ENCODE data around the gene PEX11B. TPM values are rescaled to one million over a fixed set of nuclear protein-coding genes. Genes with fewer than 3 reads are reported as not detected.
A peak's percentile ranks its signal among the peaks of the same experiment; 100 is the strongest.

The PEX11B gene
- polyA plus RNA-seq, 1 donor, result 33.6 TPM

- DNase-seq, result no peak
Observed at GRCh38 chr1:145877923-145878486, 40.5 kb downstream of the PEX11B start.

GRCh38 chr1:145874646-145875045, 43.9 kb downstream of the PEX11B start:
- Histone ChIP-seq H3K36me3 (ENCODE audit: control insufficient read depth, insufficient read depth, low read length) (no peaks in the 10 kb centered on the region), H3K27ac (ENCODE audit: low read length) (no peak overlapping the region), H3K9me3 (ENCODE audit: control insufficient read depth, low read depth, low read length) (no peaks in the 10 kb centered on the region), H3K4me1 (ENCODE audit: control insufficient read depth, insufficient read depth, low read length) (peaks cover 4% of the 10 kb centered on the region), H3K4me3 (ENCODE audit: low read length) (no peak overlapping the region), H3K27me3 (ENCODE audit: control insufficient read depth, insufficient read depth, low read length) (peaks cover 32% of the 10 kb centered on the region)
- DNase-seq, result no peak
- no CpG with 5 or more reads among the region's 12 CpGs for WGBS (ENCODE audit: insufficient coverage, low lambda C conversion rate)

More at GRCh38 chr1:145877923-145878486, 40.5 kb downstream of the PEX11B start:
- H3K27me3 ChIP-seq (ENCODE audit: control insufficient read depth, insufficient read depth, low read length), result peaks cover 14% of the 10 kb centered on the region
- H3K4me3 ChIP-seq (ENCODE audit: low read length), result no peak overlapping the region
- no peaks in the 10 kb centered on the region for H3K36me3 ChIP-seq (ENCODE audit: control insufficient read depth, insufficient read depth, low read length)
- no peaks in the 10 kb centered on the region for H3K9me3 ChIP-seq (ENCODE audit: control insufficient read depth, low read depth, low read length)
- H3K27ac ChIP-seq (ENCODE audit: low read length), result no peak overlapping the region
- no CpG with 5 or more reads among the region's 7 CpGs for WGBS (ENCODE audit: insufficient coverage, low lambda C conversion rate)
- no peaks in the 10 kb centered on the region for H3K4me1 ChIP-seq (ENCODE audit: control insufficient read depth, insufficient read depth, low read length)

- H3K36me3 ChIP-seq (ENCODE audit: control insufficient read depth, insufficient read depth, low read length), result no peaks in the 10 kb centered on the region
- no peak for DNase-seq
- peaks cover 35% of the 10 kb centered on the region for H3K27me3 ChIP-seq (ENCODE audit: control insufficient read depth, insufficient read depth, low read length)
- no peaks in the 10 kb centered on the region for H3K9me3 ChIP-seq (ENCODE audit: control insufficient read depth, low read depth, low read length)
- no CpG with 5 or more reads among the region's 47 CpGs for WGBS (ENCODE audit: insufficient coverage, low lambda C conversion rate)
- peak overlapping the region; percentile 35 for H3K4me3 ChIP-seq (ENCODE audit: low read length)
- peak overlapping the region; percentile 59 for H3K27ac ChIP-seq (ENCODE audit: low read length)
- H3K4me1 ChIP-seq (ENCODE audit: control insufficient read depth, insufficient read depth, low read length), result peaks cover 4% of the 10 kb centered on the region
Observed at GRCh38 chr1:145871994-145872924, 46.3 kb downstream of the PEX11B start.

GRCh38 chr1:145868232-145868631, 50.3 kb downstream of the PEX11B start:
- H3K4me1 ChIP-seq (ENCODE audit: control insufficient read depth, insufficient read depth, low read length), result peaks cover 4% of the 10 kb centered on the region
- no CpG with 5 or more reads among the region's 4 CpGs for WGBS (ENCODE audit: insufficient coverage, low lambda C conversion rate)
- peaks cover 28% of the 10 kb centered on the region for H3K27me3 ChIP-seq (ENCODE audit: control insufficient read depth, insufficient read depth, low read length)
- no peaks in the 10 kb centered on the region for H3K9me3 ChIP-seq (ENCODE audit: control insufficient read depth, low read depth, low read length)
- no peaks in the 10 kb centered on the region for H3K36me3 ChIP-seq (ENCODE audit: control insufficient read depth, insufficient read depth, low read length)
- no peak overlapping the region for H3K27ac ChIP-seq (ENCODE audit: low read length)
- H3K4me3 ChIP-seq (ENCODE audit: low read length), result no peak overlapping the region
- DNase-seq, result no peak

GRCh38 chr1:145863282-145864018, 55.1 kb downstream of the PEX11B start:
- H3K27ac ChIP-seq (ENCODE audit: low read length), result no peak overlapping the region
- H3K4me3 ChIP-seq (ENCODE audit: low read length), result no peak overlapping the region
- no peaks in the 10 kb centered on the region for H3K36me3 ChIP-seq (ENCODE audit: control insufficient read depth, insufficient read depth, low read length)
- no peak for DNase-seq
- WGBS (ENCODE audit: insufficient coverage, low lambda C conversion rate), result 93% methylated on average over 3 of the region's 5 CpGs
- H3K27me3 ChIP-seq (ENCODE audit: control insufficient read depth, insufficient read depth, low read length), result peaks cover 9% of the 10 kb centered on the region
- H3K4me1 ChIP-seq (ENCODE audit: control insufficient read depth, insufficient read depth, low read length), result peaks cover 5% of the 10 kb centered on the region
- H3K9me3 ChIP-seq (ENCODE audit: control insufficient read depth, low read depth, low read length), result peaks cover 3% of the 10 kb centered on the region

Other genes starting within 250 kb of the PEX11B start
- gene PDZK1, start 211.3 kb downstream of the PEX11B start, polyA plus RNA-seq, result 62.3 TPM
- 2.6 TPM for gene CD160, start 199.2 kb downstream of the PEX11B start, polyA plus RNA-seq
- gene RNF115, start 94.6 kb downstream of the PEX11B start, polyA plus RNA-seq, result 14.7 TPM
- 26.1 TPM for gene POLR3C, start 94.5 kb downstream of the PEX11B start, polyA plus RNA-seq
- gene NUDT17, start 73.1 kb downstream of the PEX11B start, polyA plus RNA-seq, result 5.1 TPM
- 25.6 TPM for gene PIAS3, start 59.6 kb downstream of the PEX11B start, polyA plus RNA-seq
- gene ANKRD35, start 32.9 kb downstream of the PEX11B start, polyA plus RNA-seq, result 0.93 TPM
- gene ITGA10, start 8.7 kb downstream of the PEX11B start, polyA plus RNA-seq, result 1.1 TPM
- 122 TPM for gene RBM8A, start 8.8 kb upstream of the PEX11B start, polyA plus RNA-seq
- 12.0 TPM for gene LIX1L, start 39.3 kb upstream of the PEX11B start, polyA plus RNA-seq
- 0.79 TPM for gene ANKRD34A, start 45.9 kb upstream of the PEX11B start, polyA plus RNA-seq
- 29.6 TPM for gene POLR3GL, start 46.0 kb upstream of the PEX11B start, polyA plus RNA-seq
- 607 TPM for gene TXNIP, start 77.9 kb upstream of the PEX11B start, polyA plus RNA-seq
- 0.46 TPM for gene HJV, start 103.0 kb upstream of the PEX11B start, polyA plus RNA-seq
- 0.79 TPM for gene NBPF10, start 226.1 kb upstream of the PEX11B start, polyA plus RNA-seq